HG03108 (cell line): ENCODE results near the gene PRR11.
"Not testable (repeated sequence)": the region's sequence is repeated elsewhere in the genome, so short reads cannot be mapped to it uniquely, and the experiment has no call there.

Experiments
- ATAC-seq: cut with Tn5 transposase; IDR thresholded peaks from one replicate; pipeline ENCODE4 v1.9.1; 2021; ENCODE audit warnings: moderate library complexity; ENCODE audit not compliant: unreplicated experiment

PRR11 gene

GRCh38 chr17:59155439-59156177 lies at the start of gene PRR11:
PRR11 (plus strand) TSS chr17:59155746; CDS start chr17:59169753, 14,007 bp downstream.
- peak; percentile 86 for ATAC-seq

- peak; percentile 11 for ATAC-seq
These were observed 49.6 kb upstream of the PRR11 start for GRCh38 chr17:59105852-59106462.

GRCh38 chr17:59106463-59107305 lies 48.9 kb upstream of the PRR11 start, which contains the start of gene TRIM37:
TRIM37 (minus strand) TSS chr17:59106880; CDS start chr17:59106461, 419 bp downstream.
- ATAC-seq: peak; percentile 95

GRCh38 chr17:59107306-59107670 lies 48.3 kb upstream of the PRR11 start:
- no peak for ATAC-seq

GRCh38 chr17:59108400-59109102 lies 47.0 kb upstream of the PRR11 start:
- no peak for ATAC-seq

- no peak for ATAC-seq
These were observed 44.6 kb upstream of the PRR11 start for GRCh38 chr17:59110973-59111372.

- ATAC-seq: no peak
These were observed 44.0 kb upstream of the PRR11 start for GRCh38 chr17:59111539-59111938.

- no peak for ATAC-seq
These were observed 40.1 kb upstream of the PRR11 start for GRCh38 chr17:59115474-59115873.

- no peak for ATAC-seq
These were observed 33.6 kb upstream of the PRR11 start for GRCh38 chr17:59121901-59122480.

GRCh38 chr17:59124665-59125064 lies 30.9 kb upstream of the PRR11 start:
- no peak for ATAC-seq

GRCh38 chr17:59126809-59127417 lies 28.6 kb upstream of the PRR11 start:
- no peak for ATAC-seq

GRCh38 chr17:59129814-59130213 lies 25.7 kb upstream of the PRR11 start:
- no peak for ATAC-seq

- ATAC-seq: no peak
These were observed 24.4 kb upstream of the PRR11 start for GRCh38 chr17:59131131-59131530.

GRCh38 chr17:59138339-59138738 lies 17.2 kb upstream of the PRR11 start:
- ATAC-seq: not testable (repeated sequence)

GRCh38 chr17:59139939-59140338 lies 15.6 kb upstream of the PRR11 start:
- no peak for ATAC-seq

- no peak for ATAC-seq
These were observed 13.7 kb upstream of the PRR11 start for GRCh38 chr17:59141860-59142259.

- ATAC-seq: no peak
These were observed 9.9 kb upstream of the PRR11 start for GRCh38 chr17:59145571-59146096.

- no peak for ATAC-seq
These were observed 6.5 kb upstream of the PRR11 start for GRCh38 chr17:59149051-59149450.

GRCh38 chr17:59149841-59150511 lies 5.6 kb upstream of the PRR11 start:
- no peak for ATAC-seq
